Kidney (tissue), 14 donors: ENCODE data around the gene ICA1. TPM values are rescaled to one million over a fixed set of nuclear protein-coding genes. Genes with fewer than 3 reads are reported as not detected.
"Not testable (repeated sequence)": the region's sequence is repeated elsewhere in the genome, so short reads cannot be mapped to it uniquely, and the experiment has no call there.

Experiments
- DNase-seq, 5 donors: peaks; one replicate each; pipeline ENCODE4 v3.0.0-alpha.2; 2013 to 2020
- FAIRE-seq: peaks from 2 replicates; lab custom pipeline; 2012; peaks lifted over from hg19 to GRCh38; lab: Jason Lieb, UNC
- H3K27ac ChIP-seq, 2 donors: one replicate each; pipeline ENCODE4 v1.7.0; 2013; ENCODE audit warnings: low read depth in 2 of 2, low read length in 2 of 2, inconsistent platforms in 1 of 2
- H3K27me3 ChIP-seq: one replicate; pipeline ENCODE4 v1.7.1; 2013; ENCODE audit warnings: low read length, inconsistent platforms; ENCODE audit not compliant: control insufficient read depth, insufficient read depth
- H3K36me3 ChIP-seq, 3 donors: one replicate each; pipeline versions ENCODE4 v1.7.0 to v1.7.1; 2013; ENCODE audit warnings: low read length in 3 of 3, control low read depth in 1 of 3, inconsistent platforms in 1 of 3; ENCODE audit not compliant: insufficient read depth in 3 of 3, control insufficient read depth in 2 of 3
- H3K4me1 ChIP-seq, 3 donors: one replicate each; pipeline versions ENCODE4 v1.7.0 to v1.7.1; 2013; ENCODE audit warnings: low read length in 3 of 3, inconsistent platforms in 1 of 3, low read depth in 1 of 3; ENCODE audit not compliant: control insufficient read depth in 2 of 3, insufficient read depth in 2 of 3
- H3K4me3 ChIP-seq, 3 donors: one replicate each; pipeline versions ENCODE4 v1.7.0 to v1.8.1; 2013; ENCODE audit warnings: low read length in 3 of 3, control low read depth in 1 of 3, inconsistent platforms in 1 of 3
- H3K9ac ChIP-seq, 3 donors: one replicate each; pipeline versions ENCODE4 v1.7.0 to v1.7.1; 2013; ENCODE audit warnings: low read length in 3 of 3, control low read depth in 1 of 3, inconsistent platforms in 1 of 3
- H3K9me3 ChIP-seq, 3 donors: one replicate each; pipeline versions ENCODE4 v1.7.0 to v1.7.1; 2013; ENCODE audit warnings: low read length in 3 of 3, control low read depth in 1 of 3, inconsistent platforms in 1 of 3; ENCODE audit not compliant: control insufficient read depth in 2 of 3, insufficient read depth in 1 of 3
- intact Hi-C: fragments of 100-400 bp; cut with DNase I; formaldehyde crosslinking; loops from one replicate; pipeline ENCODE4 v1.11.1; 2022
- polyA plus RNA-seq: library from polyadenylated mRNA; stranded (reverse); fragments of 350-450 nt; fragmentation: Illumina TruSeq; extraction: RNeasy Lipid Tissue Mini Kit (QIAGEN cat#74804); gene quantifications from one replicate; pipeline ENCODE4 v1.2.3, GENCODE V29; 2014; ENCODE audit warnings: low read depth, low replicate concordance; ENCODE audit not compliant: insufficient read depth
- total RNA-seq: library from RNA; stranded (reverse); fragmentation: NEBNext Ultra II Directional; extraction: Animal tissue kit (Norgen Biotek cat#: 25700); gene quantifications from one replicate; pipeline ENCODE4 v1.2.1, GENCODE V29; 2021
- TF ChIP-seq, protein P1 (sequence below): IDR thresholded peaks from 3 replicates; pipeline ENCODE4 v1.5.1; 2012; ENCODE audit warnings: mild to moderate bottlenecking, moderate library complexity, borderline replicate concordance; ENCODE audit not compliant: insufficient read depth; ENCODE audit errors: extremely low read depth
- donor health status: control.
- donor health status: control.
- donor health status: control.
- donor health status: control.
- donor health status: control.
- donor health status: DM: yes; HTN: yes; CAD: no.
- donor health status: Normal renal cell carcinoma (clear cell type).

Gene ICA1
- total and polyA plus RNA-seq, 2 donors from 2014 or later, result 24.2 to 41.8 TPM

GRCh38 chr7:8103282-8103681 lies 158.7 kb downstream of the ICA1 start:
- Histone ChIP-seq H3K4me1 (no peaks in the 10 kb centered on the region), H3K4me3 (no peak overlapping the region), H3K9me3 (peaks cover 0 to 5% (median 0%) of the 10 kb centered on the region in 3 donors), H3K36me3 (no peaks in the 10 kb centered on the region), H3K27me3 (no peaks in the 10 kb centered on the region), H3K27ac (no peak overlapping the region), H3K9ac (no peak overlapping the region)
- no peak for FAIRE-seq
- intact Hi-C loops, result no loop called here
- DNase-seq, result no peak
- TF ChIP-seq, protein P1, sequence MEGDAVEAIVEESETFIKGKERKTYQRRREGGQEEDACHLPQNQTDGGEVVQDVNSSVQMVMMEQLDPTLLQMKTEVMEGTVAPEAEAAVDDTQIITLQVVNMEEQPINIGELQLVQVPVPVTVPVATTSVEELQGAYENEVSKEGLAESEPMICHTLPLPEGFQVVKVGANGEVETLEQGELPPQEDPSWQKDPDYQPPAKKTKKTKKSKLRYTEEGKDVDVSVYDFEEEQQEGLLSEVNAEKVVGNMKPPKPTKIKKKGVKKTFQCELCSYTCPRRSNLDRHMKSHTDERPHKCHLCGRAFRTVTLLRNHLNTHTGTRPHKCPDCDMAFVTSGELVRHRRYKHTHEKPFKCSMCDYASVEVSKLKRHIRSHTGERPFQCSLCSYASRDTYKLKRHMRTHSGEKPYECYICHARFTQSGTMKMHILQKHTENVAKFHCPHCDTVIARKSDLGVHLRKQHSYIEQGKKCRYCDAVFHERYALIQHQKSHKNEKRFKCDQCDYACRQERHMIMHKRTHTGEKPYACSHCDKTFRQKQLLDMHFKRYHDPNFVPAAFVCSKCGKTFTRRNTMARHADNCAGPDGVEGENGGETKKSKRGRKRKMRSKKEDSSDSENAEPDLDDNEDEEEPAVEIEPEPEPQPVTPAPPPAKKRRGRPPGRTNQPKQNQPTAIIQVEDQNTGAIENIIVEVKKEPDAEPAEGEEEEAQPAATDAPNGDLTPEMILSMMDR, result no peak

- H3K4me1 ChIP-seq, intact Hi-C loops, H3K9ac ChIP-seq, H3K9me3 ChIP-seq, H3K27ac ChIP-seq, H3K36me3 ChIP-seq, FAIRE-seq, DNase-seq, H3K27me3 ChIP-seq, H3K4me3 ChIP-seq: not testable (repeated sequence)
These were observed 160.7 kb downstream of the ICA1 start for GRCh38 chr7:8101292-8101691.

DNA sequence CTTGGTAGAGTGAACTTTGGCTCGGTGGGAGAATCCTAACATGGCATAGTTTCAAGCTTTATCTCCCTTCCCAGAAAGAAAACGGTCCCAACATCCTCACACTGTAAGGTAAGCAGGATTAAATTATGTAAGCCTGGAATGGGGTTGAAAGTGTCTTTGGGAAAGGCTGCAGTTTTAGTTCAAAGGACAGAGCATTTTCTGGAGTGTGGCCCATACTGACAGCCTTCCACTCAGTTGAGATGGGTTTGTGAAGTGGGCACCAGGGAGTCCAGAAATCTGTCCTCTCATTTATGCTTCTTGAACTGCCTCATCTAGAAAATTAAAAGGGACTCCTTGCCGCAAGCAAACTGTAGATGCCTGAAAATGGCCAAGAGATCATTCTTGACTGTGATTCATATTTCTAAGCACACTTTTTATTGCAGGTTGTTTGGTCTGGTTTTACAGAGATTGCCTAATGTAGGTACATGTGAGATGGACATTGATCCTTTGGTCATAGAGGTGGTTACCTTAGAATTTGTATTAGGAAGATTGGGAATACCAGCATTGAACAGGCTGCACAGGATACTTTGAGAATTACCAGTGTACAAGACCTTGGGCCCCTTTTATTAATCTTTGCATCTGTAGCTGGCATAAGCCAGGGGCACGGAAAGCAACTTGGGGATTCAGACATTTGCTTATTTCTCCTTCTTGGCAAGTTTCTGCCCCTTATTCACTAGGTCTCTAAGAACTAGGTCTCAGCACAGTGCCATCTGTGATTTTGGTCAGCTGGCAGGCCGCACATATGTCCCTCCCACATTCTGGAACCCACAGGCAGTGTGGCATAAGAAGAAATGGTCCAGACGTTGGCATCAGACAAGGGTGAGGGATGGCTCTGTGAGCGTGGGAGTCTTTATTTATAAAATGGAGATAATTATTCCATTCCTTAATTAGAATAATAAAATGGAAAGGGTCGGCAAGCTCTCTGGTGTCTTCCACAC lies 167.5 kb downstream of the ICA1 start:
- DNase-seq, result no peak
- H3K27ac ChIP-seq, result no peak overlapping the region
- H3K4me1 ChIP-seq, result no peaks in the 10 kb centered on the region
- no peak overlapping the region for H3K4me3 ChIP-seq
- no peak overlapping the region for H3K9ac ChIP-seq
- FAIRE-seq, result no peak
- intact Hi-C loops, result no loop called here
- TF ChIP-seq, protein P1, result no peak
- H3K9me3 ChIP-seq, result no peaks in the 10 kb centered on the region
- H3K36me3 ChIP-seq, result no peaks in the 10 kb centered on the region
- no peaks in the 10 kb centered on the region for H3K27me3 ChIP-seq

DNA sequence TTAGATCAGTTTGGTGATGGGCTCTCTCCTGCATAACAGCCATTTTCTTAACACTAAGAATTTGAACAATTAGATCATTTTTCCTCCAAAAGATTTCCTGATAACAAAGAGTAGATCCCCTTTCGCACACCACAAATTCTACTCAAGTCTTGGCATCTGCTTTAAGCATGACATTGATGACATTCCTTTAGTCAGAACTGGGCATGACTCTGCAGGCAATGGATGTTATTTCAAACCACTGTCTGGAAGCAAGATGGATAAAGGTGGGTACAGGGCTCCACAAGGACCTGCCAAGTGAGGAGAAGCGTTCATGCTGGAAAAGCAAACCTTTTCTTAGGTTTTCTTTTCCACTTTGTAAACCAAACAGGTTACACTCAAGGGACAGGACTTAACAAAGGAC lies 169.8 kb downstream of the ICA1 start:
- FAIRE-seq, result no peak
- Histone ChIP-seq H3K4me1 (no peaks in the 10 kb centered on the region), H3K27me3 (no peaks in the 10 kb centered on the region), H3K36me3 (no peaks in the 10 kb centered on the region), H3K27ac (no peak overlapping the region), H3K9me3 (no peaks in the 10 kb centered on the region), H3K9ac (no peak overlapping the region), H3K4me3 (no peak overlapping the region)
- intact Hi-C loops, result no loop called here
- TF ChIP-seq, protein P1, result no peak
- no peak for DNase-seq
